HepG2 (cell line): ENCODE data around the gene NEDD4L. TPM values are rescaled to one million over a fixed set of nuclear protein-coding genes. Genes with fewer than 3 reads are reported as not detected.

Experiments
- ATAC-seq: fragments of 200-7000 bp; cut with Tn5 transposase; 3 replicates; pipeline ENCODE4 v1.9.1; 2020; ENCODE audit warnings: mild to moderate bottlenecking, moderate library complexity
- BruUV-seq: library from RNA; stranded (reverse); fragments of 400-500 nt; replicated peaks from 2 replicates; lab custom pipeline; 2021; lab: Mats Ljungman, UMichigan
- CTCF ChIA-PET: fragments of 300-600 bp; formaldehyde crosslinking; extraction: SDS; loops from one replicate; lab custom pipeline; 2021; ENCODE audit warnings: low total read pairs, inconsistent platforms, low intra/inter-chr PET ratio; lab: Yijun Ruan, JAX
- POLR2A ChIA-PET: fragments of 350-600 bp; sonication (Branson Sonifier 250); formaldehyde crosslinking; loops from one replicate; lab custom pipeline; 2020; ENCODE audit warnings: antibody characterized with exemption, inconsistent platforms; lab: Yijun Ruan, JAX
- DNase-seq: peaks from one replicate; pipeline ENCODE4 v3.0.0-alpha.2; 2015; ENCODE audit warnings: low spot score
- FAIRE-seq: peaks from 3 replicates; lab custom pipeline; 2011; peaks lifted over from hg19 to GRCh38; lab: Jason Lieb, UNC
- H2AFZ ChIP-seq: one replicate; pipeline ENCODE4 v1.6.1; 2011; ENCODE audit warnings: low read length, inconsistent platforms
- H3K27ac ChIP-seq: fragments of 300-600 bp; 3 replicates; pipeline ENCODE4 v1.8.0; 2011; ENCODE audit warnings: mixed run types, mild to moderate bottlenecking, mixed read lengths, low read length, inconsistent platforms; ENCODE audit not compliant: insufficient read depth; ENCODE audit errors: extremely low read length
- H3K27me3 ChIP-seq, 2 experiments: fragments of 200-600 bp in 1 of 2; 2 replicates in 1 of 2; 3 replicates in 1 of 2; pipeline versions ENCODE4 v1.6.0 to v1.8.0; 2011; ENCODE audit warnings: low read length in 2 of 2, mild to moderate bottlenecking in 2 of 2, moderate library complexity in 2 of 2, inconsistent platforms in 1 of 2; ENCODE audit not compliant: insufficient read depth in 2 of 2, control insufficient read depth in 1 of 2
- H3K36me3 ChIP-seq, 2 experiments: fragments of 200-600 bp in 1 of 2; replicated peaks in 1 of 2; 2 replicates in 1 of 2; 3 replicates in 1 of 2; pipeline versions ENCODE4 v1.5.1 to v1.8.0; 2011; ENCODE audit warnings: low read length in 2 of 2, inconsistent platforms in 1 of 2; ENCODE audit not compliant: insufficient read depth in 2 of 2, control insufficient read depth in 1 of 2
- H3K4me1 ChIP-seq: 2 replicates; pipeline ENCODE4 v1.5.1; 2012; ENCODE audit warnings: low read length, inconsistent platforms; ENCODE audit not compliant: insufficient read depth
- H3K4me2 ChIP-seq: 2 replicates; pipeline ENCODE4 v1.6.0; 2011; ENCODE audit warnings: low read depth, low read length, inconsistent platforms
- H3K4me3 ChIP-seq, 3 experiments: fragments of 200-600 bp in 1 of 3; sonication (generic), shearing (Covaris generic) in 1 of 3; replicated peaks in 1 of 3; 2 replicates each; pipeline ENCODE4 v1.5.1; 2011 to 2016; ENCODE audit warnings: low read length in 3 of 3, inconsistent platforms in 2 of 3, low read depth in 2 of 3, mild to moderate bottlenecking in 2 of 3, control low read depth in 1 of 3, mixed read lengths in 1 of 3; ENCODE audit not compliant: insufficient read depth in 1 of 3
- H3K79me2 ChIP-seq: one replicate; pipeline ENCODE4 v1.6.1; 2011; ENCODE audit warnings: low read length, inconsistent platforms; ENCODE audit not compliant: insufficient read depth
- H3K9ac ChIP-seq: 2 replicates; pipeline ENCODE4 v1.6.0; 2011; ENCODE audit warnings: mild to moderate bottlenecking, low read depth, low read length, inconsistent platforms; ENCODE audit not compliant: insufficient read depth
- H3K9me3 ChIP-seq: 2 replicates; pipeline ENCODE4 v1.5.1; 2012; ENCODE audit warnings: mild to moderate bottlenecking, low read length
- H4K20me1 ChIP-seq: 2 replicates; pipeline ENCODE4 v1.6.0; 2011; ENCODE audit warnings: inconsistent platforms, mild to moderate bottlenecking, low read length, moderate library complexity; ENCODE audit not compliant: insufficient read depth
- DMTF1 ChIP-seq: sonication (generic); formaldehyde crosslinking; IDR thresholded peaks from 2 replicates; pipeline ENCODE4 v1.4.0; 2020; ENCODE audit warnings: mild to moderate bottlenecking, missing genetic modification reagents
- HIC2 ChIP-seq: sonication (generic); formaldehyde crosslinking; IDR thresholded peaks from 2 replicates; pipeline ENCODE4 v1.9.0; 2022; ENCODE audit warnings: low read depth, missing genetic modification reagents
- JUNB ChIP-seq: sonication (generic); formaldehyde crosslinking; IDR thresholded peaks from 2 replicates; pipeline ENCODE4 v1.8.0; 2022; ENCODE audit warnings: missing genetic modification reagents, mild to moderate bottlenecking, borderline replicate concordance
- KDM3A ChIP-seq: IDR thresholded peaks from 2 replicates; pipeline ENCODE4 v1.6.1; 2018; ENCODE audit warnings: low read depth, missing compliant biosample characterization
- RXRA ChIP-seq: sonication (generic); formaldehyde crosslinking; IDR thresholded peaks from 2 replicates; pipeline ENCODE4 v1.5.1; 2020; ENCODE audit warnings: missing genetic modification reagents
- YY1 ChIP-seq: IDR thresholded peaks from 2 replicates; pipeline ENCODE4 v1.6.1; 2011; ENCODE audit warnings: low read length, low read depth, moderate library complexity, mild to moderate bottlenecking; ENCODE audit not compliant: insufficient read depth, insufficient replicate concordance
- ZNF251 ChIP-seq: sonication (generic); formaldehyde crosslinking; IDR thresholded peaks from 2 replicates; pipeline ENCODE4 v1.9.0; 2021; ENCODE audit warnings: mild to moderate bottlenecking, missing genetic modification reagents
- ZNF850 ChIP-seq: sonication (generic); formaldehyde crosslinking; conservative IDR thresholded peaks from 2 replicates; pipeline ENCODE4 v1.9.0; 2021; ENCODE audit warnings: mild to moderate bottlenecking, missing genetic modification reagents
- WGBS: methylation state at CpG from one replicate; pipeline ENCODE4 v1.1.6; 2017; ENCODE audit warnings: low lambda C conversion rate; 5-methylcytosine and 5-hydroxymethylcytosine counted together
- in situ Hi-C: cut with HindIII; loops from 2 replicates; pipeline ENCODE4 v1.10.0; 2017; ENCODE audit warnings: low pct_unique_long_range_greater_than_20kb; ENCODE audit not compliant: extremely low pct_ligation_motif_present
- intact Hi-C: fragments of 100-400 bp; cut with micrococcal nuclease; formaldehyde crosslinking; loops from one replicate; pipeline ENCODE4 v1.10.0; 2022; ENCODE audit not compliant: unreplicated experiment
- polyA plus RNA-seq, 8 experiments: library from polyadenylated mRNA; depleted of rRNA in 3 of 8; stranded (reverse) in 7 of 8; unstranded in 1 of 8; fragments of >200 nt; fragmentation: Illumina TruSeq in 4 of 8; extraction: Trizol in 4 of 8; gene quantifications; 2 replicates each; pipeline versions ENCODE4 v1.2.1 to v1.2.3, GENCODE V29; 2011 to 2016; ENCODE audit warnings: low read depth in 4 of 8, missing spikeins in 1 of 8, mixed read lengths in 1 of 8; ENCODE audit not compliant: insufficient read depth in 1 of 8
- total RNA-seq, 5 experiments: library from RNA; depleted of rRNA; stranded (reverse); fragments of >200 nt; fragmentation: Illumina TruSeq; extraction: Trizol; gene quantifications; 2 replicates each; pipeline ENCODE4 v1.2.3, GENCODE V29; 2016; ENCODE audit warnings: low read depth in 1 of 5

NEDD4L gene
- total and polyA plus RNA-seq, 2 of the 13 experiments (the other 11 are each of a cell fraction or from before 2014, with no cell fraction given), result 168 to 390 TPM

- POLR2A ChIA-PET, result no interaction called here
- Histone ChIP-seq H2AFZ (no peak overlapping the region), H3K4me1 (peaks cover 14% of the 10 kb centered on the region), H3K79me2 (no peaks in the 10 kb centered on the region), H3K36me3 (peaks cover 11 to 58% of the 10 kb centered on the region in 2 experiments), H3K27me3 (no peaks in the 10 kb centered on the region), H3K4me3 (no peak overlapping the region), H3K9me3 (no peaks in the 10 kb centered on the region), H3K9ac (no peak overlapping the region), H3K27ac (no peak overlapping the region), H3K4me2 (no peak overlapping the region), H4K20me1 (no peaks in the 10 kb centered on the region)
- WGBS, result 99% methylated on average over 5 of the region's 5 CpGs
- TF ChIP-seq HIC2, result no peak
- TF ChIP-seq ZNF850 (CRISPR knock-in tag), result no peak
- CTCF ChIA-PET, result no interaction called here
- intact Hi-C loops, result no loop called here
- FAIRE-seq (no peak), ATAC-seq (no peak), DNase-seq (no peak)
- in situ Hi-C loops, result no loop called here
- no TSS peak for BruUV-seq
Observed at GRCh38 chr18:58373481-58373880, 329.5 kb downstream of the NEDD4L start.

- FAIRE-seq, result no peak
- WGBS, result 96% methylated on average over 8 of the region's 8 CpGs
- in situ Hi-C loops (loop anchor here (25.0 kb wide), 1 partner anchor 687 kb away; no protein-coding TSS in a partner anchor), intact Hi-C loops (no loop called here)
- no peak overlapping the region for H3K9ac ChIP-seq
- CTCF ChIA-PET, result no interaction called here
- no peak overlapping the region for H3K27ac ChIP-seq
- H2AFZ ChIP-seq, result no peak overlapping the region
- H3K36me3 ChIP-seq, result peaks cover 13 to 51% of the 10 kb centered on the region in 2 experiments
- no peaks in the 10 kb centered on the region for H3K27me3 ChIP-seq
- POLR2A ChIA-PET, result no interaction called here
- H3K4me2 ChIP-seq, result no peak overlapping the region
- H3K4me3 ChIP-seq, result no peak overlapping the region
- H3K9me3 ChIP-seq, result no peaks in the 10 kb centered on the region
- no peak for DNase-seq
- no TSS peak for BruUV-seq
- H3K79me2 ChIP-seq, result no peaks in the 10 kb centered on the region
- no peaks in the 10 kb centered on the region for H4K20me1 ChIP-seq
- peaks cover 14% of the 10 kb centered on the region for H3K4me1 ChIP-seq
- no peak for ATAC-seq
- TF ChIP-seq JUNB (CRISPR knock-in tag) (no peak), ZNF251 (CRISPR knock-in tag) (no peak), DMTF1 (CRISPR knock-in tag) (no peak), KDM3A (CRISPR knock-in tag) (no peak), RXRA (no peak), YY1 (no peak)
Observed at GRCh38 chr18:58375051-58375450, 331.0 kb downstream of the NEDD4L start.
